GM18867 (cell line): Measurements from ENCODE around the gene ACTMAP.
"Not testable (repeated sequence)": the region's sequence is repeated elsewhere in the genome, so short reads cannot be mapped to it uniquely, and the experiment has no call there.

Experiments used
- ATAC-seq: cut with Tn5 transposase; IDR thresholded peaks from one replicate; pipeline ENCODE4 v1.9.1; 2021; ENCODE audit warnings: mild to moderate bottlenecking, moderate library complexity; ENCODE audit not compliant: unreplicated experiment

Gene ACTMAP

GRCh38 chr19:40776364-40776763 lies 26.1 kb upstream of the ACTMAP start:
- ATAC-seq, result no peak

- no peak for ATAC-seq
These were observed 25.4 kb upstream of the ACTMAP start for GRCh38 chr19:40775632-40776022.

GRCh38 chr19:40774916-40775631 lies 24.8 kb upstream of the ACTMAP start, which contains the start of gene MIA:
Gene MIA, plus strand, starts transcription at chr19:40775521. Its CDS starts 22 bp downstream, at chr19:40775543.
- no peak for ATAC-seq

GRCh38 chr19:40771101-40771862 lies 21.0 kb upstream of the ACTMAP start:
- ATAC-seq, result not testable (repeated sequence)

- ATAC-seq, result no peak
These were observed 18.6 kb upstream of the ACTMAP start for GRCh38 chr19:40768869-40769268.

- ATAC-seq, result not testable (repeated sequence)
These were observed 16.1 kb upstream of the ACTMAP start for GRCh38 chr19:40766385-40766784.

GRCh38 chr19:40763963-40764362 lies 13.7 kb upstream of the ACTMAP start:
- no peak for ATAC-seq

GRCh38 chr19:40763526-40763925 lies 13.2 kb upstream of the ACTMAP start:
- no peak for ATAC-seq

GRCh38 chr19:40762754-40763470 lies 12.6 kb upstream of the ACTMAP start:
- ATAC-seq, result no peak

- no peak for ATAC-seq
These were observed 9.1 kb upstream of the ACTMAP start for GRCh38 chr19:40759352-40759751.

- no peak for ATAC-seq
These were observed 8.2 kb upstream of the ACTMAP start for GRCh38 chr19:40758491-40758890.

GRCh38 chr19:40756502-40757110 lies 6.3 kb upstream of the ACTMAP start:
- no peak for ATAC-seq

GRCh38 chr19:40755791-40756190 lies 5.5 kb upstream of the ACTMAP start:
- ATAC-seq, result no peak

GRCh38 chr19:40755248-40755624 lies 5.0 kb upstream of the ACTMAP start:
- no peak for ATAC-seq

- no peak for ATAC-seq
These were observed 4.5 kb upstream of the ACTMAP start for GRCh38 chr19:40754611-40755247.

- no peak for ATAC-seq
These were observed 2.0 kb upstream of the ACTMAP start for GRCh38 chr19:40752257-40752781.

GRCh38 chr19:40750874-40751537 lies 729 bp upstream of the ACTMAP start, which contains the start of gene SNRPA:
Gene SNRPA, plus strand, starts transcription at chr19:40751203. Its CDS starts 206 bp downstream, at chr19:40751409.
- peak; percentile 45 for ATAC-seq

GRCh38 chr19:40747536-40747935 lies 2.7 kb downstream of the ACTMAP start:
- ATAC-seq, result no peak

GRCh38 chr19:40745402-40745780 lies 4.9 kb downstream of the ACTMAP start:
- no peak for ATAC-seq
